ENCODE data around the gene TDRD6.

- TF ChIP-seq CTCF (IDR thresholded peaks at IDR 0.05) (no peak), POLR2A (IDR thresholded peaks at IDR 0.05) (no peak)
These were observed 36.7 kb upstream of the TDRD6 start for GRCh38 chr6:46651006-46651405.

Data from testis (tissue), 2 donors.